Measurements from ENCODE around the gene UMODL1.
"Not testable (repeated sequence)": the region's sequence is repeated elsewhere in the genome, so short reads cannot be mapped to it uniquely, and the experiment has no call there.

UMODL1 gene

GRCh38 chr21:42172596-42173483, 101.7 kb downstream of the UMODL1 start:
- DNase-seq, result no peak

GRCh38 chr21:42174173-42174572, 103.1 kb downstream of the UMODL1 start:
- no peak for DNase-seq

- DNase-seq, result no peak
Observed at GRCh38 chr21:42175110-42175710, 104.1 kb downstream of the UMODL1 start.

- DNase-seq, result no peak
Observed at GRCh38 chr21:42176859-42177258, 105.7 kb downstream of the UMODL1 start.

- DNase-seq, result no peak
Observed at GRCh38 chr21:42179316-42179715, 108.2 kb downstream of the UMODL1 start.

- DNase-seq, result not testable (repeated sequence)
Observed at GRCh38 chr21:42180001-42180400, 108.9 kb downstream of the UMODL1 start.

GRCh38 chr21:42182713-42183371, 111.7 kb downstream of the UMODL1 start:
- DNase-seq, result no peak

- DNase-seq, result no peak
Observed at GRCh38 chr21:42183374-42184266, 112.5 kb downstream of the UMODL1 start.

- no peak for DNase-seq
Observed at GRCh38 chr21:42186591-42186990, 115.5 kb downstream of the UMODL1 start.

GRCh38 chr21:42187976-42188653, 117.0 kb downstream of the UMODL1 start:
- DNase-seq, result no peak

- no peak for DNase-seq
Observed at GRCh38 chr21:42188663-42189062, 117.5 kb downstream of the UMODL1 start.

GRCh38 chr21:42189431-42189830, 118.3 kb downstream of the UMODL1 start:
- DNase-seq, result no peak

GRCh38 chr21:42189860-42190485, 118.9 kb downstream of the UMODL1 start:
- DNase-seq, result no peak

GRCh38 chr21:42190486-42190863, 119.4 kb downstream of the UMODL1 start:
- no peak for DNase-seq

GRCh38 chr21:42191064-42191463, 119.9 kb downstream of the UMODL1 start:
- DNase-seq, result no peak

- DNase-seq, result no peak
Observed at GRCh38 chr21:42191696-42192595, 120.8 kb downstream of the UMODL1 start.
